GM19397 (cell line): ENCODE data around the gene LIMK1.
"Not testable (repeated sequence)": the region's sequence is repeated elsewhere in the genome, so short reads cannot be mapped to it uniquely, and the experiment has no call there.

Experiments used
- ATAC-seq: cut with Tn5 transposase; IDR thresholded peaks from one replicate; pipeline ENCODE4 v1.9.1; 2021; ENCODE audit warnings: mild to moderate bottlenecking, moderate library complexity; ENCODE audit not compliant: unreplicated experiment

The LIMK1 gene

DNA sequence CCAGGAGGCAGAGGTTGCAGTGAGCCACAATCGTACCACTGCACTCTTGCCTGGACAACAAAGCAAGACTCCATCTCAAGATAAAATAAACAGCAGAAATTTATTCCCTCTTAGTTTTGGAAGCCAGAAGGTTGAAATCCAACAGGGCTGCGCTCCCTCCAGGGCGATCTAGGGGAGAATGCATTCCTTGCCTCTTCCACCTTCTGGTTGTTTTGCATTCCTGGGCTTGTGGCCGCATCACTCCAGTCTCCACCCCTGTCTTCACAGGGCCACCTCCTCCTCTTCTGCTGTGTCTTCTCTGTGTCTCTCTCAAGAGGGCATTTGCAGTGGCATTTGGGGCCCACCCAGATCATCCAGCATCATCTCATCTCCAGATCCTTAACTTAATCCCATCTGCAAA, 36.2 kb downstream of the LIMK1 start:
- ATAC-seq: no peak

DNA sequence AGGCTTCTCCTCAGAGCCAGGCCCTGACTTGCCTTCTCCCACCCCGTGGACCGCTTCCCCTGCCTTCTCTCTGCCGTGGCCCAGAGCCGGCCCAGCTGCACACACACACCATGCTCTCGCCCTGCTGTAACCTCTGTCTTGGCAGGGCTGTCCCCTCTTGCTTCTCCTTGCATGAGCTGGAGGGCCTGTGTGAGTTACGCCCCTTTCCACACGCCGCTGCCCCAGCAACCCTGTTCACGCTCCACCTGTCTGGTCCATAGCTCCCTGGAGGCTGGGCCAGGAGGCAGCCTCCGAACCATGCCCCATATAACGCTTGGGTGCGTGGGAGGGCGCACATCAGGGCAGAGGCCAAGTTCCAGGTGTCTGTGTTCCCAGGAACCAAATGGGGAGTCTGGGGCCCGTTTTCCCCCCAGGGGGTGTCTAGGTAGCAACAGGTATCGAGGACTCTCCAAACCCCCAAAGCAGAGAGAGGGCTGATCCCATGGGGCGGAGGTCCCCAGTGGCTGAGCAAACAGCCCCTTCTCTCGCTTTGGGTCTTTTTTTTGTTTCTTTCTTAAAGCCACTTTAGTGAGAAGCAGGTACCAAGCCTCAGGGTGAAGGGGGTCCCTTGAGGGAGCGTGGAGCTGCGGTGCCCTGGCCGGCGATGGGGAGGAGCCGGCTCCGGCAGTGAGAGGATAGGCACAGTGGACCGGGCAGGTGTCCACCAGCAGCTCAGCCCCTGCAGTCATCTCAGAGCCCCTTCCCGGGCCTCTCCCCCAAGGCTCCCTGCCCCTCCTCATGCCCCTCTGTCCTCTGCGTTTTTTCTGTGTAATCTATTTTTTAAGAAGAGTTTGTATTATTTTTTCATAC, 38.0 kb downstream of the LIMK1 start:
- ATAC-seq: no peak

DNA sequence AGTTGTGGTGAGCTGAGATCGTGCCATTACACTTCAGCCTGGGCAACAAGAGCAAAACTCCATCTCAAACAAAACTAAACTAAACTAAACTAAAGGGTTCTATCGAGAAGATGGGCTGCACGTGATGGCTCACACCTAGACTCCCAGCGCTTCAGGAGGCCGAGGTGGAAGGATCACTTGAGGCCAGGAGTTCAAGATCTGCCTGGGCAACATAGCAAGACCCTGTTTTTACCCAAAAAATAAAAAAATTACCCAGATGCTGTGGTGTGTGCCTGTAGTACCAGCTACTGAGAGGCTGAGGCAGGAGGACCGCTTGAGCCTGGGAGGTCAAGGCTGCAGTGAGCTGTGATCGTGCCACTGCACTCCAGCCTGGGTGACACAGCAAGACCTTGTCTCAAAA, 40.3 kb downstream of the LIMK1 start:
- not testable (repeated sequence) for ATAC-seq

DNA sequence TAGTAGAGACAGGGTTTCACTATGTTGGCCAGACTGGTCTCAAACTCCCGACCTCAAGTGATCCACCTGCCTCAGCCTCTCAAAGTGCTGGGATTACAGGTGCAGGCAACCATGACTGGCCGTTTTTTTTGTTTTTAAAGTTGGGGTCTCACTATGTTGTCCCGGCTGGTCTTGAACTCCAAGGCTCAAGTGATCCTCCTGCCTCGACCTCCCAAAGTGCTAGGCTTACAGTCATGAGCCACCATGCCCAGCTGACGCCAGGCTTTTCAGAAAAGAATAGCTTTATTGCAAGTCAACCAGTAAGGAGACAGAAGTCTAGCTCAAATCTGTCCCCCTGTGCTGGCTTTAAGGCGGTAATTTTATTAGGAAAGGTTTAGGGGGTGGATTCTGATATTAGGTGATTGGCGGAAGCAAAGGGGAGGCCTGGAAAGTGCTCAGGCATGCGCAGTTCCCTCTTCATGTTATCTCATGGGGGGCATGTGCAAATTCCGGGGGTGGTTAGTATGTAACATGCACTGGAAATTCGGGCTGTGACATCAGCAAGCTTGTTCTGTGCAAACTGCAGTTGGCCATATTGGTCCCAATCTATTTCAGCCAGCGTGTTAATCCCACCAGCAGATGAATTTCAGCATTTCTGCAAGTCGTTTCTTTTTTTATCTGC, 42.7 kb downstream of the LIMK1 start:
- no peak for ATAC-seq

DNA sequence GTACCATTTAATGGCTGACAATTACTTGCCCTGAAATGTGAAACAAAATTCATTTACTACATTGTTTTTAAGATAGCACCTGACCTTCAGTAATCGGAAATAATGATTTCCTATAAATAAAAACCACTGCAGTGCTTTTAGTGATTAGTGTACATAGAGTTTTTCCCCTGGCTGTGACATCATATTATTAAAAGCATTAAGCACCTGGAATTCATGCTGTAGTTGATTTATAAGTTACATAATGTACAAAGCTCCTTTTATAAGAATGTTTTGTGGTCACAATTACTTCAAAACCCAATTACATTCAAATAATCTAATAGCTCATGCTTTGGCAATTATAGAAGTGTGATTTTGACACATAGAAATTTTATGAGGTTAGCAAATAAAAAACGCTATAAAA, 46.3 kb downstream of the LIMK1 start:
- ATAC-seq: no peak

DNA sequence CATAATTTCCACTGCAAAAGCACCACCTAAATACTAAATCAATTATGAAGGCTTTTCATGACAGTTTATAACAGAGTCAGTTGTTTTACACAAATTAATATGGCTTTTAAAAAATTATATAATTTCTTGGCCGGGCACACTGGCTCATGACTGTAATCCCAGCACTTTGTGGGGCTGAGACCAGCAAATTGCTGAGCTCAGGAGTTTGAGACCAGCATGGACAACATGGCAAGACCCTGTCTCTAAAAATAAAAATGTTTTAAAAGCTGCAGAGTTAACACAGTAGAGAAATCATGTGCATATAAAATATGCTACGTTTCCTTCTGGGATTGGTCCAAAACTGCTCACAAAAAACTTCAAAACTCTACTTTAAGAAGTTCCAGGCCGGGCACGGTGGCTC, 46.9 kb downstream of the LIMK1 start:
- ATAC-seq: no peak

DNA sequence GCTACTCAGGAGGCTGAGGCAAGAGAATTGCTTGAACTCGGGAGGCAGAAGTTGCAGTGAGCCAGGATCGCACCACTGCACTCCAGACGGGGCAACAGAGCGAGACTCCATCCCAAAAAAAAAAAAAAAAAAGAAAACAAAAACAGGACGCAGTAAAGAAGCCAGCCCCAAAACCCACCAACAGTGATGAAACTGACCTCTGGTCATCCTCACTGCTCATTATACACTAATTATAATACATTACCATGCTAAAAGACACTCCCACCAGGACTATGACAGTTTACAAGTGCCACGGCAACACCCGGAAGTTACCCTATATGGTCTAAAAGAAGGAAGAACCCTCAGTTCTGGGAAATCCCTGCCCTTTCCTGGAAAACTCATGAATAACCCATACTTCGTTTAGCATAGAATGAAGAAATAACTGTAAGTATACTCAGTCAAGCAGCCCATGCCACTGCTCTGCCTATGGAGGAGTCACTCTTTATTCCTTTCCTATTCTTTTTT, 50.6 kb downstream of the LIMK1 start:
- ATAC-seq: no peak

DNA sequence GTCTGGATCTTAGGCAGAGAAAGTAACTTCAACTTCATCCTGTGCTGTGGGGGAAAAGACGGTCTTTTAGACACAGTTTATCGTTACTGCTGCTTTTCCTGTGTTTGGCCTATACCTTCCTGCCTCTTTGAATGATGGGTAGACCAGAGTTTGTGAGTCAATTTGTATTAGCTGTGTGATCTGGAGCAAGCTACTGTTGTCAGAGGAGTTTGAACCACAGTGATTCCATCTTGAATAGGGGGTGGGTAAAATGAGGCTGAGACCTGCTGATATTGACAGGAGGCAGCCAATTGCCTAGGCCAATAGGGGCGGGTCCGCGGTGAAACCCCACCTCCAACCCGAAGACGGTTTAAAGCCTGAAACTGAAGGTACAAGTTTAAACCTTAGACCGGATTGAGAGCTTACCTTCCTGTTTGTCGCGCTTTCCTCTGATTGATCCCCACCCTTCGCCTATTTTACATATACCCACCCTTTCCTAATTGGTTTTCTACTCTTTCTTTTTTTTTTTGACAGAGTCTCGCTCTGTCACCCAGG, 54.8 kb downstream of the LIMK1 start:
- ATAC-seq: no peak

DNA sequence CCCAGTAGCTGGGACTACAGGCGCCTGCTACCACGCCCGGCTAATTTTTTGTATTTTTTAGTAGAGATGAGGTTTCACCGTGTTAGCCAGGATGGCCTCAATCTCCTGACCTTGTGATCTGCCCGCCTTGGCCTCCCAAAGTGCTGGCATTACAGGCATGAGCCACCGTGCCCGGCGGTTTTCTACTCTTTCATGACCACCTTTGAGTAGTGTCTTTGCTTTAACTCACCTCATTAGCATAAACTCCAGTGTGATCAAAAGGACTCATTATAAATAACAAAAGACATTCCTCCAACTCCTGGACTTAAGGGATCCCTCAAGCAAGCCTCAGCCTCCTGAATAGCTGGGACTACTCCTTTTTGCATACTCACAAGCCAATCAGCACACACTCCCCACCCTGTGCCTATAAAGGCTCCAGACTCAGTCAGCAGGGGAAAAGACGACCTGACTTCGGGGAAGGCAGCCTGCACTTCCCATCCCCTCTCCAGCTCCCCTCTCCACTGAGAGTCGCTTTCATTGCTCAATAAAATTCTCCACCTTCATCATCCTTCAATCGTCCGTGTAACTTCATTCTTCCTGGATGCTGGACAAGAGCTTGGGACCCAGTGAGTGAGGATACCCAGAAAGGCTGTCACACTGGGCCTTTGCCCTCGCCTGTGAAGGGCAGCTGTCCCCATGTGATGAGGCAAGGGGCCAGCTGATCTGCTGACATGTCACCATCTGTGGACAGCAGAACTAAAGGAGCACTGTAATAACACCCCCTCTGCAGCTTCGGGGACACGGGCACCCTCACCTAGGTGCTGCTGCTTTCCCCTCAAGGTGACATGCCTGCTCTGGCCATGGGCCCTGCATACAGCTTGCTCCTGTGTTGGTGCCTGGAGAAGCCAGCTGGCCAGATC, 55.6 kb downstream of the LIMK1 start:
- ATAC-seq: no peak

DNA sequence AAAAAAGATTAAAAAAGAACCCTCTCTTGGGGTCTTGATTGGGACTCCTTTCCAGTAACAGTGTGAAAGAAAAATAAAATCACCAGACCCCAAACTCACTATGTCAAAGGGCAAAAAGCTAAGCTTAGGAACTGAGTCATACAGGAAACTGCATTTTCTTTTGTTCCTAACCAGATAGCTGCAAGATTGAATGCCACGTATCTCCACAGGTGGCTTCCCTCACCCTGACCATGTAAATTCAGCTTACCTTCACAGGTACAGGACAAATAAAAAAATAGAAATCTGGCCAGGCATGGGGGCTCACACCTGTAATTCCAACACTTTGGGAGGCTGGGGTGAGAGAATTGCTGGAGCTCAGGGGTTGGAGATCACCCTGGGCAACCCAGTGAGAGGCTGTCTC, 58.1 kb downstream of the LIMK1 start:
- ATAC-seq: no peak

DNA sequence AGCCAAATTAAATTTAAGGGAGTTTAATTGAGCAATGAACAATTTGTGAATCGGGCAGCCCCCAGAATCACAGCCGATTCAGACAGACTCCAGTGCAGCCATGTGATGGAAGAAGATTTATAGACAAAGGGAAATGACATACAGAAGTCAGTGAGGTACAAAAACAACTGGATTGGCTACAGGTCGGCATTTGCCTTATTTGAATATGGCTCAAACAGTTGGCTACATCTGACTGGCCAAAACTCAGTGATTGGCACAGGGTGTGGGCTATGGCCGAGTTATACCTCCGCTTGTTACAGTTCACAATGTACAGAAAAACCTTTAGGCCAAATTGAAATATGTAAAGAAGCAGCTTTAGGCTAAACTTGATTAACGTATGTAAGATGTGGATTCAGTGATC, 59.8 kb downstream of the LIMK1 start:
- ATAC-seq: no peak

DNA sequence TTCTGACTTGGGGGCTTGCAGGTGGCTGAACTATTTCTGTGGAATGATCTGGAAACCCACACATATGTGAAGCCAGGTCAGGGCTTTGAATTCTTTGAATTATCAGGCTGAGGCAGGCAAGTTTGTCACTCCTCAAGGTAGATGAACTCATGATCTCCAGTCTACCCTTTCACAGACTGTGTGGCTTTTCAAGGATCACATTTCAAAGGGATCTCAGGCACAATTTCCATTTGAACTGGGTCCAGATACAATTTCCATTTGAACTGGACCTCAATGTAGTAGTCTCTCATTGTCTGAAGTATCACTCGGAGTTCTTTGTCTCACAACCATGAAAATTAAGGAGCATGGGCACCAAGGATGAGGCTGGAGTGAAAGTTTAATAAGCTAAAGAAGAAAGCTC, 64.9 kb downstream of the LIMK1 start:
- no peak for ATAC-seq

DNA sequence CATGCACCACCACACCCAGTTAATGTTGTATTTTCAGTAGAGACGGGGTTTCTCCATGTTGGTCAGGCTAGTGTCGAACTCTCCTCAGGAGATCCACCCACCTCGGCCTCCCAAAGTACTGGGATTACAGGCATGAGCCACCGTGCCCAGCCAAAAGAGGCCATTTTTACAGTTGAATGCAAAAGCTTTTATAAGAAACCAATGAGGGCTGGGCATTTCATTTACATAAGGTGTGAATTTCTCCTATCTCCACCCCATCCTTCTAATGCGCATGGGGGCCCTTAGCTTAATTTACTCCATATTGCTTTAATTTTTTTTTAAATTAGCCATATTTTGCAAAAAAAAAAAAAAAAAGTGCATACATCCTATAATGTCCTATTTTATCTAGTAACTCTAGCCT, 65.5 kb downstream of the LIMK1 start:
- no peak for ATAC-seq

DNA sequence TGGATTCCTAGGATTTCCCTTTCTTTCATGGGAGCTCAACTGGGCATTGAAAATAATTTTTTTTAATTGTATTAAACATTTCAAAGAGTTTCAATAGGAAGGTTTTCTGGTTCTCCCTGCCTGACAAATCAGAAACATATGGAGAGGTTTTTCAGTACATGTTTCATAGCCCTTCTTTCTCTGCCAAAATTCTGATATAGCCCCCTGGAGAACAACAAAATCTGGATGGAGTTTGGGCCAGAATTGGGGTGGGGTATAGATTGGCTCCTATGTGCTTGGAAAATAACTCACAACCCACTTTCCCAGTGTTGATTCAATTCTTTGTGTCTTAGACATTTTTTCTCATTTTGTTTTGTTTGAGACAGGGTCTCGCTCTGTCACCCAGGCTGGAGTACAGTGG, 66.0 kb downstream of the LIMK1 start:
- ATAC-seq: no peak

DNA sequence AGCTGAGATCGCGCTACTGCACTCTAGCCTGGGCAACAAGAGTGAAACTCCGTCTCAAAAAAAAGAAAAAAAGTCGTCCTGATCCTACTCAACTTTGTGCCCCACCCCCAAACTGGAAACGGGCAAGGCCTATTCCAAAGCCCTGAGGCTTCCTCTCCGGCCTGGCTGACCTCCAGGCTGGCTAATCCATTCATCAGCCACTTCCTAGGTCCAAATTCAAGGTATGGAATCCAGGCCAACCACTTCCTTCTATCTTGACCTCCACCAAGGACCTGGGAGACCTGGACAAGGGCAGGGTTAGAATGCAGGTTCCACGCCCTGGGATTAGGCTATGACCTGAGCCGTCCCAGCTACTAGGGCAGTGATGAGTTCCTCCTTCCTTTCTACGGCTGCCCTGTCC, 70.1 kb downstream of the LIMK1 start:
- no peak for ATAC-seq

DNA sequence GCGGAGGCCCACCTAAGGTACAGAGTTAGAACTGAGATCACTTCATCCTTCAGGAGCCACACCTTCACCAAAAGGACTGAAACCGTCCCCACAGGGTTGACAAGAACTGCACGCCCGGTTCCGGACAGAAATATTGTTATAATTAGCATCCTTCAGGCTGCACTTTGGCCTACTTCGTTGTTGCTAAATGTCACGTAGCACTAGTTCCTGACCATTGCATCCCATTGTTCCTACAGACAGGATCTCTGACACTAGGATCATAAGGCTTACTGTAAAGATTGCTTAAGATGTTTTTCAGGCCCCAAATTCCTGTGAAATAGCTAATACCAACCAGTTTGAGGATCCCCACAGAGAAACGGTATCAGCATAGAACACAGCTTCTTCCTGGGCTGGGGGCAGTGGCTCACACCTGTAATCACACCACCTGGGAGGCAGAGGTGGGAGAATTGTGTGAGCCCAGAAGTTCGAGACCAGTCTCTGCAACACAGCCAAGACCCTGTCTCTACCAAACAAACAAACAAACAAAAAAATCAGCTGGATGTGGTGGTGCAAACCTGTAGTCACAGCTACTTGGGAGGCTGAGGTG, 72.3 kb downstream of the LIMK1 start:
- ATAC-seq: no peak

DNA sequence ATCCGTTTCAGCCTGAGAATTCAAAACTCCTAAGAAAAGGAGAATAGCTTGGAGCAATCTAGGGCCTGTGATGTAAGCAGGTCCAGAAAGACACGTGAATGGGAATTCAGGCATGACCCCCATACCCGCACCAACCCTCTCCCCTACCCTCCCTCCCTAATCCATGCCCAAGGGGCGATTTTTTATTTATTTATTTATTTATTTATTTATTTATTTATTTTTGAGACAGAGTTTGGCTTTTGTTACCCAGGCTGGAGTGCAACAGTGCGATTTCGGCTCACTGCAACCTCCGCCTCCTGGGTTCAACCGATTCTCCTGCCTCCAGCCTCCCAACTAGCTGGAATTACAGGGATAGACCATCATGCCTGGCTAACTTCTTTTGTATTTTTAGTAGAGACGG, 74.0 kb downstream of the LIMK1 start:
- ATAC-seq: no peak

DNA sequence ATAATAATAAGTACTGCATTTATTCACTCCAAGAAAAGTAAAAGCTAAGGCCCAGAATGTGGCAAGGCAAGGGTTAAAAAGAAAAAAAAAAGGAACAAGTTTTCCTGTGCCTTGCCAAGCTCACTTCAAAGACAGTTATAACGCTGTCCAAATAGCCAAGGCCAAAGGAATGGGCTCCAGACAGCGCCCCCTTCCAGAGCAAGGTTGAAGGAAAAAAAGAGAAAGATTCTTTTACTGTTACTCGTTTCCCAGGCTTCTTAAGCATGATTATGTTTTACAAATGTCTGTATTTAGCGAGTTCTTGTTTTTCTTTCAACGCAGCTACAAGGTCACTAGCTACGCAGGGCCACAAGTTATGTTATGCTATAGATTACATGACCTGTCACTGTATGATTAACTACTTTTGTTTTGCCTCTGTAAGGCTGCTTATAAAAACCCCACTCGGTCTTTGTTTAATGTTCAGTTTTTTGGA, 81.4 kb downstream of the LIMK1 start:
- no peak for ATAC-seq

DNA sequence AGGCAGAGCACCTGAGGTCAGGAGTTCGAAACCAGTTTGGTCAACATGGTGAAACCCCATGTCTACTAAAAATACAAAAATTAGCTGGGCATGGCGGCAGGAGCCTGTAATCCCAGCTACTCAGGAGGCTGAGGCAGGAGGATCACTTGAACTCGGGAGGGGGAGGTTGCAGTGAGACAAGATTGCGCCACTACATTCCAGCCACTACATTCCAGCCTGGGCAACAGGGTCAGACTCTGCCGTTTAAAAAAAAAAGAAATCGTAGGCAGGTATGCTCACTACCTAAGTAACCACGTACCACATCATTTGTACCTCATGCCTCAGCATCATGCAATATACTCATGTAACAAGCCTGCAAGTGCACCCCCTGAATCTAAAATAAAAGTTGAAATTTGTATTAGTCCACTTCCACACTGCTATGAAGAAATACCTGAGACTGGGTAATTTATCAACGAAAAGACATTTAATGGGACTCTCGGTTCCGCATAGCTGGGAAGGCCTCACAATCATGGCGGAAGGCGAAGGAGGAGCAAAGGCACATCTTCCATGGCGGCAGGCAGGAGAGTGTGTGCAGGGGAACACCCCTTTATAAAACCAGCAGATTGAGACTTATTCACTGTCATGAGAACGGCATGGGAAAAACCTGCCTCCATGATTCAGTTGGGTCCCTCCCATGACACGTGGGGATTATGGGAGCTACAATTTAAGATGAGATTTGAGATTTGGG, 82.4 kb downstream of the LIMK1 start:
- no peak for ATAC-seq

DNA sequence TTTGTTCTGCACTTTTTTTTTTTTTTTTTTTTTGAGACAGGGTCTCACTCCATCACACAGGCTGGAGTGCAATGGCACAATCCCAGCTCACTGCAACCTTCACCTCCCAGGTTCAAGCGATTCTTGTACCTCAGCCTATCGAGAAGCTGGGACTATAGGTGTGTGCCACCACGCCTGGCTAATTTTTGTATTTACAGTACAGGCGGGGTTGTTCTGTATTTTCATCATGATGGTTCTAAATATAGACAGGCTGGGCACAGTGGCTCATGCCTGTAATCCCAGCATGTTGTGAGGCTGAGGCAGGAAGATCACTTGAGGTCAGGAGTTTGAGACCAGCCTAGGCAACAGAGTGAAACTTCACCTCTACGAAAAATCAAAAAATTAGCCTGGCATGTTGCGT, 83.7 kb downstream of the LIMK1 start:
- not testable (repeated sequence) for ATAC-seq
